Retinal pigment epithelial cell (primary cell): ENCODE measurements around the gene MRPL54.

Source experiments
- DNase-seq: peaks from one replicate; pipeline ENCODE4 v3.0.0-alpha.2; 2010; ENCODE audit warnings: low read depth
- H3K4me3 ChIP-seq: 2 replicates; pipeline ENCODE4 v1.5.1; 2011; ENCODE audit warnings: mild to moderate bottlenecking, low read length, control low read depth, moderate library complexity
- CTCF ChIP-seq: conservative IDR thresholded peaks from 2 replicates; pipeline ENCODE4 v1.5.1; 2011; ENCODE audit warnings: low read depth, low read length, control low read depth, inconsistent platforms

Gene MRPL54

DNA sequence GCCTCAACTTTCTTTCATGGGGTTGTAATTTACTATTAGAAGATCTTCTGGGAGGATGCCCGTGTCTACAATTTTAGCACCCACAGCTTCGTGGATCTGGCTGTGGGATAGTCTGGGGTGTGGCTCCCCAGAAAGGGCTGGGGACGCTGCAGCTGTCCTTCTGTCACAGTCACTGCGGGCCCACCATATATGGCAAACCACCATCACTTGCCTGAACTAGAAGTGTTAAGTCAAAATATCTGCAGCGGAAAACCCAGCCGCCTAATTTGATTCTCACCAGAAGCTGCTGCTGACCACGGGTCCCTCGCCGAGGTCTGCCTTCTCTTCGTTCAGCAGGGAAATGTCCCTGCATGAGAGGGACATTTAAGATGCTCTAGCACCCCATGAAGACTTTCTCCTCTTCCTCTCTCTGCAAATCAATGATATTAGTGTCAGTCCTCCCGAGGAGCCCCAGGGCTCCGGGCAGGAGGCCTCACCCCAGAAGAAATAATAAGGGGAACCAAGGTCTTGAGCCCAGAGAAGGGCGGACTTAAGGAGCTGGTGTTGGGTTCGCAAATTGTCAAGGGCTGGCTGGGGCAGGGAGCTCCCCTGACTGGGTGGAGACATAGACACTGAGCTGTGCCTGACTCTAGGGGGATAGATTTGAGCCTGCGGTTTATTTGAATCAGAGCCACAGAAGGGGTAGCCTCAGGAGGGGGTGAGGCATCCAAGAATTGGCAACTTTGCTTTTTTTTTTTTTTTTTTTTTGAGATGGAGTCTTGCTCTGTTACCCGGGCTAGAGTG, 26.7 kb downstream of the MRPL54 start:
- no peak for DNase-seq
- H3K4me3 ChIP-seq: no peak overlapping the region
- TF ChIP-seq CTCF: no peak

DNA sequence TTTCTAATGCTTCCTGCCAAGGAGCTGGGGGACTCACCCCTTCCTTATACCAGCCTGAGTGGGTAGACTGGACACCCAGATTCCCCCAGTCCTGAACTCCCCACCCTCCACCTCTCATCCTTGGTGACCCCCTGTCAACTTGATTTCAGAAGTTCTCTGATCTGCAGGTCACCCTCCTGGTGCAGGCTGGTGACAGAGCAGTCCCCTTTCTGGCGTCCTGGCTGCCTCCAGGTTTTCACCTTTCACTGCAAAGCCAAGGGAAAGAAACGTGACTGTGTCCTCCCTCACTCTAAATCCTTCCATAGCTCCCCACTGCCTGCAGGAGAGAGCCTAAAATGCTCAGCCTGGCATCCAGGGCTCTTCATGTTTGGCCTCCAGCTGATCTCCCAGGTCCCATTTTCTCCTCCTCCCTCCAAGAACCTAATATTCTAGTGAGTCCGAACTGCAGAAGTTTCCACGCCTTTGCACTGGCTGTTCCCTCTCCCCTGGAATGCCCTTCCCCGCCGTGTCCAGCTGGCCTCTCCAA, 27.8 kb downstream of the MRPL54 start:
- no peak for TF ChIP-seq CTCF
- no peak overlapping the region for H3K4me3 ChIP-seq
- no peak for DNase-seq

DNA sequence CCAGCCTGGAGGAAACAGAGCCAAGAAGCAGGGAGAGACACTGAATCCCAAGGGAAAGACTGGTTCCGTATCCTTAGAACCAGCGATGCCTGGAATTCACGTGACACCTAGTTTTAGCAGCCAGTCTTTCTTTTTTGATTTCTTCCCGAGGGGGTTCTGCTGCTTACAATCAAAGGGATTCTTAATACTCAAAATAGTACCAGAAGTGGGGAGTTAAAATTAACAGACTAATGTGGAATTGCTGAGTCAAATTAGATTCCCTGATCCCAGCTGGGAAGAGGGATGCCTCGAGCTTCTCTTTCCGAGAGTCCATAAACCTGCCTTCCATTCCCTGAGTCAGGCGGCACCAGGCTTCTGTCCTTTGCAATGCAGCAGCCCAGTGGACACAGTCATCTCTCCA, 28.5 kb downstream of the MRPL54 start:
- no peak for DNase-seq
- TF ChIP-seq CTCF: no peak
- no peak overlapping the region for H3K4me3 ChIP-seq

DNA sequence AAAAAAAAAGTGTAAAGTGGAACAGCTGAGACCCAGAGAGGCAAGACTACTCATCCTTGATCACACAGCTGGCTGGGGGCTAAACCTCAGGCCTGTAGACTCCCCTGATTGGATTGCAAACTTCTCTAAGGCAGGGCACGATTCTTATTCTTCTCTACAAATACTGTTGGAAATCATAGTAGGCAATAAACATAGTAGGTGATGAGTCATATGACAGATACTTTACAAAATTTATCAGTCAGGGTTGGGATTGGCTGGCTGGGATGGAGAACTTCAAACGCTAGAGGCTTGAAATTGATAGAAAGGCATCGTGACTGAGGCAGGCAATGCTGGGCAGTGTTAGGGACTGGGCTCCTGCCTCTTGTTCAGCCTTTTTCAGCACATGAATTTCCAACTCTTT, 29.6 kb downstream of the MRPL54 start:
- H3K4me3 ChIP-seq: no peak overlapping the region
- TF ChIP-seq CTCF: no peak
- no peak for DNase-seq

- DNase-seq: no peak
- TF ChIP-seq CTCF: no peak
- H3K4me3 ChIP-seq: no peak overlapping the region
These were observed 31.3 kb downstream of the MRPL54 start for GRCh38 chr19:3793799-3794198.

DNA sequence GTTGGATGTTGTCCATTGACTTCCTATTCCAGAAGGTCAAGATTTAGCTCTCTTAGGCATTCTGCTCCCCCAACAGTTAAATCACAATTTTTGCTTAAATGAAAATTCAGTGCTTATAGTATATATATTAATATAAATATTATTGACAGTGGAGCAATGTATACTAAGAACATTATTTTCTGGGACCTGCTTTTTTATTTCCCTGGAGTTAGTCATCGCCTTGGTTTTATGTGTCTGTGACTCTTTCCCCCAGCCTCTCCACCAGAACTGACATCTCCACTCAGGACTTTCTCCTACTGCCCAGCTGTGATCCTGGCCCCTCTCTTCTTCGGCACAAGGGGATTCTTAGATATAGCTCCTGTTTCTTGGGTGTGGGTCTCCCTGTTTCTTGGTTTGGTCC, 33.9 kb downstream of the MRPL54 start:
- no peak for DNase-seq
- no peak overlapping the region for H3K4me3 ChIP-seq
- TF ChIP-seq CTCF: no peak

GRCh38 chr19:3798137-3798536, 35.7 kb downstream of the MRPL54 start:
- TF ChIP-seq CTCF: no peak
- DNase-seq: no peak
- H3K4me3 ChIP-seq: no peak overlapping the region
